Fibroblast of skin of left biceps (primary cell): ENCODE measurements around the gene MAF.

Experiments used
- DNase-seq, 2 experiments: peaks; one replicate each; pipeline ENCODE4 v3.0.0-alpha.2; 2013; ENCODE audit warnings: low read depth in 2 of 2

MAF gene

DNA sequence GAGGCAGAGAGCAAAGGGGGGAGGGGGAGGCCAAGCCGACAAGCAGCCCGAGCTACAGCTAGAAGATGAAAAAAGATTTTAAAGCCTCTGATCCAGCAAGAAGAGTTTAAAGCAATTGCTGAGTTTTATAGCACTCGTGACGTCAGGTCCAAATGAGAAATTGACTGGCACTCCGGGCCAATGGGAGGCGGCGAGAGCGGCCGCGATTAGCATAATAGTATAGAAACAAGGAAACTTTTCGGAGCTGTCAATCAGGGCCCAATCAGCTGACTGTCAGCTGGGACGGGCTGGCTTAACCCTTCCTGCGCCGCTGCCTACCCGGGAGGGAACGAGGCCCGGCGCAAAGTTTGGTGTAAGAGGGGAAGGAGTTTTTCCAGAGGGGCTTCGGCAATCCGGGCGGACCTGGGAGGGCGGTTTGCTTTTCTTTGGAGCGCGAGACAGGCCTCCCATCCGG is at the start of gene MAF:
TSS of gene MAF (minus strand) at position 100 of the 454 bp plus-strand sequence. CDS start 835 bp downstream, outside the sequence.
- DNase-seq, result peak; percentile 67 to 72

DNA sequence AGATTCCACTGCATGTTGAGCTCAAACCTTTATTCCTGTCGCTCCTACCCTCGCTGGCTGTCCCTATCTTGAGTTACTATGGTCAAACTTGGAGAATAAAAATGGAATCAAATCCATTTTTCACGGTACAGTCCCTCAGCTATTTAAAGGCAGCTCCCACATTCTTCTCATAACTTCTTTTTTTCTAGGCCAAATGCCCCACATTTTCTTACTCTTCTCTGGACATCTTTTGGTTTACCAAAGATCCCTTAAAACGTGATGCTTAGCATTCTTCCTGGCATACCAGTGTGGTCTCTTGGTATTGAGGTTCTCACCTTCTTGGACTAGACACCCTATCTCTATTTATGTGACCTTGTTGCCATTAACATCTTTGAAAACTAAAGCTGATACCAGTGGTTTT is 48.3 kb upstream of the MAF start:
- DNase-seq, result no peak

DNA sequence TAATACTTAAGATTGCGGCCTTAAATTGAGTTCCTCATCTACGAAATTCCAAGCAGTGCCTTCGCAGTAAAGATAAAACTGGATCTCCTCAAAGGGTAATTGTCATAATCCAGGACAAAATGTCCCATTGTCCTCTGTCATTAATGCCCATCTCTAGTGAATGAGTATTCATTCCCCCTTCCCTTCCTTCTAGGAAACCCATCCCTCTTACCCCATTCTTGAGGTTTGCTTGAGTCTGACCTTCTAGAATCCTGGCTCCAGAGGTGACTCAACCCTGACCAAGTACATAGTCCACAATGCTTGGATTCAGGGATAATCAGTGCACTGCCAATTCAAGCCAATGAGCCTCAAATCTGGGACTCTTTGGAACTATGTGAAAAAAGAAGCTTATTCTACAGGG is 47.0 kb upstream of the MAF start:
- DNase-seq, result no peak

DNA sequence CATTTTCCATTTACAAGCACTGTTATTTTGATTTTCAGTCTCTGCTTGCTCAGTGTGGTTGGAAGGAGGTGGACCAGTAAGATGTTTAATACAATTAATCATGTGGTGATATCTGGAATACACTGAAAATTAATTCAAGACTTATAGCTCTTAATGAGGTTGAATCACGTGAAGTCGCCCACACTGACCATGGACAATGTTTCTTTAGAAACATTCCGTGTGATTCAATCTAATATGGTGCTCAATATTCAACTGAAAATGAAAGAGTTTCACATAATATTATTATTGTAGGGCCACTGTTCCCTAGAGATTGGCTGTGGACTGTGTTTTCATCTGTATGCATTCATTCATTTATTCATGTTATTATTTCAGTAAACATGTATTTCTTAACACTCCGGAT is 45.2 kb upstream of the MAF start:
- no peak for DNase-seq

DNA sequence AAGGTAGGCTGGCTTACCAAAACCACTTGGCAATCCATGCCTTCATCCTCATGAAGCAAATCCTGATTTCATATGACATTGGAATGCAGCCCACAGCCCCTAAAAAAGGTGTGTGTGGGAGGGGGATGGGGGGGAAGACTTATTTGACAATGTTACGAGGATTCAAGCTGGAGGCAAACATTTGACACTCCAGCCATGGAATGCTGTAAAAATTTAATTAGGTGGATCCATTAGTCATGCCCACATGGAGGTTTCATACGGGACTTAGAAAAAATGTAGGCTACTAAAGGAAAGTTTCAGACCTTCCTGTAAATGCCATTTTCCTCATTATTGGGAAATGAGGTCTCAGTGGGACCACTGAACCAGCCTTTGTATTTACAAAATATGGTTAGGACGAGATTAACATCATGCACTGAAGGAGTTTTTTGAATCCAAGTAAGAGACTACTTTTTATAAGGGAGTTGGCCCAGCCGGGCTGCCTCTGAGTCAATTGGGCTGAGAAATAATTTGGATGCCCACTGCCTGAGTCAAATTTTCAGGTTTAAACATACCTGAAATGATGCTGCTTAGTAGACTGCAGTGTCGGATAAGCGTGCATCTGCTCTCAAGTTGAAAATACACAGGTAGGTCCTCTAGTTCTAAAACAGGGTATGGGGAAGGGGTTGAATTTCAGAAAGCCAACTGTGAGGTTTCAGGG is 44.6 kb upstream of the MAF start:
- no peak for DNase-seq

DNA sequence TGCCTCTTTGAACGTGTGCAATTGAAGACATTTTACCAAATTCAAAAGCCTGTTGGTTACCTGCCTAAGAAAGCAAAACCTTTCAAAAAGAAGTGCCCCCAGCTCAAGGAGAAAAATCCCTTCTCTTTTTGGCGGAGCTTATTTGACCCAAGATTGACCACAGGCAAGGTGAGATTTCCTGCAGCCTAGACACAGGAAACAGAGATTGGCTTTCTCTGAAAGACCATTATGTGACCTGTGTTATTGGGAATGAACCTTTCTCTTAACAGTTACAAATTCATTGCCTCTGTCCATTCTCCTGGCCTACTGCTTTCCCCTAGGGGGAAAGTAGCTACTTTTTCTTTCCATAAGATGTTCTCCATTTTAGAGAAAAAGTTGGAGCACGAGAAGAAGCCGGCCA is 42.1 kb upstream of the MAF start:
- DNase-seq, result no peak

DNA sequence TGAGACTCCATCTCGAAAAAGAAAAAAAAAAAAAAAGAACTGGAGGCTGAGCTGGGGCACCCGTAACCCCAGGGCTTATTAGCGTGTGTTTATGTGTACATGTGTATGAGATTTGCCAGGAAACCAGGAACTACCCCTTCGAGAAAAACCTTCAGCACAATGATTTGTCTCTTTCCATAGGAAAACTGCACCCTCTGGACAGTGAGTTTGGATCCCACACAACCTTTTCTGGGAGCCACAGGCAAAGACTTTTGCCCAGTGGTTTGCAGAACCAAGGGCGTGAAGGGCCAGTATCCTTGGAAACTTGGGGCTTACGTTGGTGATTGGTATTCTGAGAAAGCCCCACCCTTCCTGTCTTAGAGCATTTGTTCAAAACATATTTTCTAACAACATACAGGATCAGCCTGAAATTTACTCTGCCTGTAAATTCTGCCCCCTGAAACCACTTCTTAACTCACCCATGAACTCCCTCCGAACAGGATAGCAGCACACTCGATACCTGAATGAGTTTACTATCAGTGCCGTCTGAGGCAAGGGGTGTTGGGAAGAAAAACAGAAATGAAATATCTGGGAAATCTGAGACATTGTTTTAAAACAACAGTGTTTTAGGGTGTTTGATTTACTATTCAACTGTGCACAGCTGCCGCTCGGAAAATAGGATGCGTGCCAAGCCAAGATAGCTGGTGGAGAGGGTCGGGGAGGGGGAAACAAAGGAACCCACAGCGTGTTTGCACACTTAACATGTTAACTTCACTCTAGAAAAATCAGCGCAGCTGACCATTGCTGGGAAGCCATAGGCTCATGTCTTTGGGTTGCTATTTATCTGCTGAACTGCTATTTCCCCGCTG is 40.2 kb upstream of the MAF start:
- DNase-seq, result no peak

DNA sequence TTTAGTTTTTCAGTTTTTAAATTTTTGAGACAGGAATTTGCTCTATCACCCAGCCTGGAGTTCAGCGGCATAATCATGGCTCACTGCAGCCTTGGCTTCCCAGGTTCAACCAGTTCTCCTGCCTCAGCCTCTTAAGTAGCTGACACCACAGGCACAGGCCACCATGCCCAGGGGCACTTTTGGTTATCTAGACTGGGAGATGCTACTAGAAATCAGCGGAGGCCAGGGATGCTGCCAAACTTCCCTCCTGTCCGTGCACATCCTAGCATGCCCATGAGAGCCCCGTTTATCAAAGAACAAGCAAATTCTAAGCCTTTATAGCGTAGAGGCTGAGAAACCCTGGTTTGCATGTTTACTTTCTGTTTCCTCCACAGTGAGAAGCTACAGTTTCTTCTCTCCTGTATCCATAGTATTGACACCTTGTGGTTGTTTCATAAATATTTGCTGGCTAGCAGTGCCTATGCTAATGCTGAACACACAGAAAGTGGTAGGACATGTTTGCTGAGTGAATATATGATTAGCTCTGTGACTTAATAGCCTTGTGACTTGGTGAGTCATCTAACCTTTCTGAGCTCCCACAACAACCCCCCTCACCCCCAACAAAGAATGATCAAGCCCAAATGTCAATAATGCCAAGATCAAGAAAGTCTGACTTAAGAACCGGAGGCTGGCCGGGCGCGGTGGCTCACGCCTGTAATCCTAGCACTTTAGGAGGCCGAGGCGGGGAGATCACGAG is 39.2 kb upstream of the MAF start:
- no peak for DNase-seq

DNA sequence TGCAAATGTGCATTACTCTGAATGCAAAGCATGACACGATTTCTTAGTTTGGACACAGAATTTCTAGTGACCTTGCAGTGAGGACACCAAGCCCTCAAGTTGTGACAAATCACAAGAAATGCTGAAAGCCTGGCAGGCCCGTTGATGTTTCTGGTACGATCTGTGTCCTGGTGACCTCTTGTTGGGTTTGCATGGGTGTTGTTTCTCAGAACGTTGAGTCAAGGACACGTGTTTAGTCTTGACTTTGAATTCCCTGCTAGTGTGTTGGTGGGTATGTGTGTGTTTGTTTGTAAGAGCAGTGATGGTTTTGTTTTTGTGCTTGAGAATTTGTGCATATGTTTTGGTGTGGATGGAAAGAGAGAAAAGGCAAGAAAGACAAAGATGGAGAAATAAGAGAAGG is 37.8 kb upstream of the MAF start:
- DNase-seq, result no peak

DNA sequence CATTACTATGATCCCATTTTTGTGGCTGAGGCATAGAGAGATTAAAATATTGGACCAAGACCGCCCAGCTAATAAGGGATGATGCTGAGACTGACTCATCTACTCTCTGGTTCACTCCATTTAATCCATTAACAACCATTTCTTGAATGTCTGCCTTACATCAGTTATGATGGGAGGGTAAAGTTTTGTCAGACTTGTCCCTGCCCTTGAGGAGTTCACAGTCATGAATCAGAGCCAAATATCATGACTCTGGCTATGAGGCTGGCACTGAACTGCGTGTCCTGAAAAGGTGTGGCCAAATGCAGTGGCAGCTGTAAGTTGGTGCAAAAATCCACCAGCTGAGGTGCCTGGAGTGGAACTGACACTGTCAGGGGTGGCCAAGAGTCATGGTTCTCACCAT is 35.0 kb upstream of the MAF start:
- DNase-seq, result no peak

DNA sequence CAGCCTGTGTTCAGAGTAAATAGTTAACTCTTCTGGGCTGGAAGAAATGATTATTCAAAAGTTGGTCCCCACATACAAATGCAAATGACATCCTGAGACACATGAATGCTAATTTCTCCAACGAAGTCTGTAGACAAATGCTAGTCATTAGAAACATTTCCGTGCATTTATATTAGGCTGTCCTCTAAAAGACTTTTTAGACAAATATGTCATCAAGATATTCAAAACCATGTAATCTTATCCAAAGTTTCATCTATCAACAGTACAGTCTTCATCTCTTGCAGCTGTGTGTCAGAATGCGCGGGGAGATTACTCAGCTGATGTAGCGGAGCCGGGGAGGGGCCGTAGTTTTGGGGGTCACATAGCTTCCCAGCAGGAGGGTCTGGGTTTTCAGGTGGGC is 33.8 kb upstream of the MAF start:
- DNase-seq, result no peak

DNA sequence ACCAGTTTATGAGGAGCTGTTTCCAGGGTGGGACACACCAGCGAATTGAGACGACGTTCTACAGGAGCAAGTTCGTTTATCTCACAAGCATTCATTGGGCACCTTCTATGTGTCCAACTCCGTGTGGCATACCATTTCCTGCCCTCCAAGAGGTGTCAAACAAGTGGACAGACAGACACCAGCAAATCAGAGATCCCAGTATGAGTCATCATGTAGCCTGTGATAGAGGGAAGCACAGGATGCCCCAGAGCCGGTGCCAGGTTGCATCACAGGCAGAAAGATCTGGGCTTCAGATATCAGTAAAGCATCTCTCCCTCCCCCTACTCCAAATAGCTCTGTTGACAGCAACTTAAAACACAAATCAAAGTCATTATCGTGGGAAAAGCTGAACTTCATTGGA is 31.8 kb upstream of the MAF start:
- DNase-seq, result no peak

DNA sequence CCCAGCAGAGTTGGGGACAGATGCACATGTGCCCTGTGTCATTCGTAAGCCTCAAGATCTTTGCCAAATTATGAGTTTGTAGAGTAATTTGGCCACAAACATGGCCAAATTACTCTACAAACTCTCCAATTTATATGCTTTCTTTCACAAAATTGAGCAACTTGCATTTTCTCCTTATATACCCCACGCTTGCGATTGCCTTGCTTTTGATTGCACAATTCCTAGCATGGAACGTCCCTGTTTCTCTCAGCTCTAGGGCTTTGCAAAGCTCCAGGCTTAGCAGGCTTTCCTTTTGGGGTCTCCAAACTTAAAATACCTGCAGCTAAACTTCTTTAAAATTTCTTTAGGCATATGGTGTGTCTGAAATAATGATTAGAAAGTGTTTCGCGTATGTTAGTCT is 28.5 kb upstream of the MAF start:
- DNase-seq, result no peak

DNA sequence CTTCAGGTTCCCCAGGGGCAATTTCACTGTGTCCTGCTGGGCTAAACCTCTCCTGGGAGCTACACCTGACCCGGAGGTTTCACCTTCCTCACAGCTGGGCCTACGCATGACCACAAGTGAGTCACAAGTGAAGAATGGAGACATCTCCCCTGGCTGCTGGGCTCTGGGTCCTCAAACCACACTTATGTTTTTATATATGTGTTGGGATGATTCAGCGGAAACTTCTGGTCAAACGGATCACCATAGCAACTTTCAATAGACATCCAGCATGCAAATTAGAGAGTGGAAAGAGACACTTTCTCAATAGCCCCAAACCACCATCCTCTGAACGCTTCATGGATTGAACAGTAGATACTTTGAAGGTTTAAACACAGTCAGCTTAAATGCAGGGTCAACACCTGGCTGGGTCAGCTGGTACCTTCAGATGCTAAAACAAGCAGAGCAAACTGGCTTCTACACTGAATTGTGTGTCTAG is 28.0 kb upstream of the MAF start:
- DNase-seq, result peak in 1 of 2 experiments; percentile 20

DNA sequence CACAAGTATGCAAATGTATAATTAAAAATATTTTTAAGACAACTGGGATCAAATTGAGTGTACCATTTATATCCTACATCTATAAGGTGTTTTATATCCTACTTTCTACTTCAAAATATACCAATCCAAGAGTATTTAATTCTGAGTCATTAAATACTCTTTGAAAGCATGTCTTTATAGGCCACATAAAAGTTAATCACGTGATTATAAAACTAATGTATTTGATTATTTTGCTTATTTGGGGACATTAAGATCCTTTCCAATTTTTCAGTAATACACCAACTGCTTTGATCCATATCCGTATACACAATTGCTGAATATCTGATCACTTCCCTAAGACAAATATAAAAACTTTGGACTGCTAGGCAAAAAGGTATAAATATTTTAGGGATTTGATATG is 26.6 kb upstream of the MAF start:
- DNase-seq, result no peak

DNA sequence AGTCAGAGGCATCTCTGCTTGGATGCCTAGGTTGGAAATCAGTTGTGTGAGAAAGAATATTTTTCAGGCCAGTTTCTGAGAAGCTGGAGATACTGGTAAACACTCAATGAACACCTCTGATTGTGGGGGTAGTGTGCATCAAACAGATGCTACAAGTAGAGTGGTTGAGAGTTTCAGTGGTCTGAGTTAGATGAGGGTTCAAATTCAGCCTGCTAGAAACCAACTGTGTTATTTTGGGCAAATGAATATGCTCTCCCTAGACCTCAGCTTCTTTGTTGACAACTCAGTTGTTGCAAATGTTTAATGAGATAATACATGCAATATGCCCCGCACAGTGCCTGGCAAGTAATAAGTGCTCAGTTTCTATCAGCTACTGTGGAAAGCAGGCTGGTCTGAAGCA is 25.2 kb upstream of the MAF start:
- no peak for DNase-seq

DNA sequence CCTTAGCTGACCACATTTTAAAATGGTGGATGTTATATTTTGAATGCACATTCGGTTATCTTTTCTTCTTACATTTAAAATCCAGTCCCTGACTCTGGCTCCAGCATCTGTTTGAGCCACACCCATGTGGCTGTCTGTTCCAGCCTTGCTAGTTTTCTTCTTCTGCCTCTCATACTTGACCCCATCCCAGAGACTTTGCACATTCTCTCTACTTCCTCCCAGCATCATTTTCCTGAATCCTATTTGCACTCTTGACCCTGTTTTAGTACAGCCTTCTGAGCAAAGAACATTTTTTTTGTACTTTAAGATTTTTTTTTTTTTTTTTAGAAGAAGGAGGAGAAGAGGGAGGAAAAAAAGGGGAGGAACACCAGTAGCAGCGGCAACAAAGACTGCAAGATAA is 23.3 kb upstream of the MAF start:
- no peak for DNase-seq

DNA sequence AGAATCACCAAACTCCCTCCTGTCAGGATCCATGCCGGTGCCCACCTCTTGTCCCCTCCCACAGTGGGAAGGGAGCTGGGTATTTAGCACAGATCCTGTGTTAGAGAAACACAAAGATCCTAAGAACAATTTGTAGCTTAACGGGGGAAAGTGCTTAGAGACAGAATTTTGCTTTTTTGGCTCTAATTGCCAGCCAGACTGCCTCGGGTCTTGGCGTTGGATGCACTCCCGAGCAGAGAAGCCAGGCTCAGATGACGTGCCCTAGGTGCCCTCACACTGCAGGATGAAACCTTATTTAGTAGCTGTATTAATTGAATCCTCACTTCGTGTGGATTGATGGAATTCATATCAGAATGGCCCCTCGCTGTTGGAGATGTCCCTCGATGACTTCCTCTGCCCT is 22.5 kb upstream of the MAF start:
- no peak for DNase-seq

DNA sequence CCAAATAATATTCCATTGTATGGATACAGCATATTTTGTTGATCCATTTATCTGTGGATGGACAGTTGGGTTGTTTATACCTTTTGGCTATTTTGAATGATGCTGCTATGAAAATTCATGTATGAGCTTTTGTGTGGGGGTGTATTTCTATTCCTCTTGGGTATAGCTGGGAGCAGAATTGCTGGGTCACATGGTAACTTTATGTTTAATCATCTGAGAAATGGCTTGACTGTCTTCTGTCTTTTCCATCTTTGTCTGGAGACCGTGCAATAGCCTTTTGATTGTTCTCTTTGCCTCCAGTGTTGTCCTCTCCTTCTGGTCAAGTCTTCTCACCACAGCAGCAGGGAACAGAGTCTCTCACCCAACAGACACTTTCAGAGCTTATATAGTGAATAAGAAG is 20.5 kb upstream of the MAF start:
- no peak for DNase-seq

DNA sequence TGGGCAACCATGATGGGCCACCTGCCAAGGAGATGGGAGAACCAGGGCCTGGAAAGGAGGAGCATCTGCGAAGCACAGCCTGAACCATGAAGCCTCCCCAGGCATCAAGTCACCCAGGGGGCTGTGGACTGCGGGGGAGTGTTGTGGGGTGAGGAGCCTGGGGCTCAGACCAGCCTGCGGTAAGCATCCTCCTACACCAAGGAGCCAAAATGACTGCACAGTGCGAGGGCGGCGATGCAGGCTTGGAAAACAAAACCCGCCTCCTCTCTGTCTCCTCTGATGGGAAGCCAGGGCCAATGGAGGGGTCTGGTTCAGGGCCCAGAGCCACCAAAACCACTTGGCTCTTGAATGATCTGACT is 18.1 kb upstream of the MAF start:
- no peak for DNase-seq

DNA sequence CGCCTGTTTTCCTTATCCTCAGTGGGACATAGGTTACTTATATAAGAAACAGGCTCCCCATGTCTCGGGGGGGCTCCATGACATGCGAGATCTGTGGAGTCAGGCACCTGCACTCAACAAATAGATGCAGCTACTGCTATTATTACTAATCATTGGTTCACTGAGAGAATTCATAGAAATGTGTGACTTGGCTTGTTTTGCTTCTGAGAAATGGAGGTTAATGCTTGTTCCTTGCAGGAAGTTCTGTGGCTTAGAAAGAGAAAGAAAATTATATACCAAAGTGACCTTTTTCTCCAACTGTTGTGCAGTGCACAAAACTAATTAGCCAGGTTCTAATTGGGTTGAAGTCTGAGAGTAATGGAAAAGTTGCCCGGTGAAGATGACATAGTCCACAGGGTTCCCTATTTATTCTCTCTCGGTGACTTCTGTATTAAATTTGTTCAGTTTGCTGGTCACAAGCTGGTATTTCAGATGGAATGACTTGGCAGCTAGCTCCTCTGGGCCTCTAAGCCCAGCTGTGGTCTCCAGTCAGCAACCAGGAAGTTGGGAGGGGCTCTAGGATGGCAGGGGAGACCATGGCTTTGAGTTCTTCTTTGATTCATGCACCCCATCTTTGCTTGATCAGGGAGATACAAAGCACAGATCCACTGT is 17.6 kb upstream of the MAF start:
- DNase-seq, result no peak

DNA sequence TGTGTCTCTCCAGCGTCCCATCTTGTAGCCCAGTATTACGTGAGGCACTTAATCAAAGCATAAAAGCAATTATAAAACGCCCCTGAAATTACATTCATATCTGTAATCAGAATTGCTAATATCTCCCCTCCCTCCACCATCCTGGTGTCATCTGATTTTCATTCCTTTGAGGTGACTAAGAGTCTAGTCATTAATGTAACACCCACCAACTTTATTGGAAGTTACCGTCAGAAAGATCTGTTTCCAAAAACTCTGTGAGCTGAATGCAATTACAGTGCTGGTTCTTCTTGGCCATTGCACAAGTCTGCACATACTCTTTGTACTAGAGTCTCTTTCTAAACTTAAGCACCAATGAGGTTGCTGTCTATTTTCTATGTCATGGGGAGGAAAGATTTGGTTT is 12.5 kb upstream of the MAF start:
- no peak for DNase-seq
